NOMO-1 (cell line): ENCODE results near the gene LSMEM2.
"Not testable (repeated sequence)": the region's sequence is repeated elsewhere in the genome, so short reads cannot be mapped to it uniquely, and the experiment has no call there.

Source experiments
- DNase-seq, 2 experiments: peaks; one replicate each; lab custom pipeline; 2025; ENCODE audit not compliant: unreplicated experiment in 2 of 2; lab: John Stamatoyannopoulos, UW

Gene LSMEM2

GRCh38 chr3:50278880-50279224 lies at the start of gene LSMEM2:
LSMEM2 (plus strand) TSS chr3:50279087; CDS start chr3:50279114, 27 bp downstream.
- DNase-seq, result no peak

- DNase-seq, result no peak
These were observed 49.4 kb upstream of the LSMEM2 start for GRCh38 chr3:50229490-50229889.

GRCh38 chr3:50230104-50230793 lies 48.6 kb upstream of the LSMEM2 start:
- peak; percentile 59 to 77 for DNase-seq

- no peak for DNase-seq
These were observed 48.1 kb upstream of the LSMEM2 start for GRCh38 chr3:50230794-50231125.

GRCh38 chr3:50231581-50231980 lies 47.3 kb upstream of the LSMEM2 start:
- no peak for DNase-seq

GRCh38 chr3:50232303-50232702 lies 46.6 kb upstream of the LSMEM2 start:
- no peak for DNase-seq

GRCh38 chr3:50233176-50233575 lies 45.7 kb upstream of the LSMEM2 start:
- no peak for DNase-seq

GRCh38 chr3:50235716-50236483 lies 43.0 kb upstream of the LSMEM2 start, which contains the start of gene GNAI2:
GNAI2 (plus strand) TSS chr3:50236204; CDS start chr3:50236336, 132 bp downstream.
- DNase-seq, result peak; percentile 99

- no peak for DNase-seq
These were observed 42.3 kb upstream of the LSMEM2 start for GRCh38 chr3:50236484-50237132.

GRCh38 chr3:50237133-50237651 lies 41.7 kb upstream of the LSMEM2 start:
- DNase-seq, result peak in 1 of 2 experiments; percentile 38

GRCh38 chr3:50237754-50238548 lies 40.9 kb upstream of the LSMEM2 start:
- DNase-seq, result peak; percentile 81 to 84

GRCh38 chr3:50238549-50239026 lies 40.3 kb upstream of the LSMEM2 start:
- peak in 1 of 2 experiments; percentile 17 for DNase-seq

GRCh38 chr3:50239649-50240048 lies 39.2 kb upstream of the LSMEM2 start:
- no peak for DNase-seq

GRCh38 chr3:50241163-50241562 lies 37.7 kb upstream of the LSMEM2 start:
- DNase-seq, result no peak

- no peak for DNase-seq
These were observed 37.0 kb upstream of the LSMEM2 start for GRCh38 chr3:50241713-50242380.

- DNase-seq, result no peak
These were observed 36.5 kb upstream of the LSMEM2 start for GRCh38 chr3:50242381-50242770.

- DNase-seq, result peak; percentile 94 to 97
These were observed 35.9 kb upstream of the LSMEM2 start for GRCh38 chr3:50242851-50243542.

GRCh38 chr3:50243543-50243895 lies 35.4 kb upstream of the LSMEM2 start:
- no peak for DNase-seq

- not testable (repeated sequence) for DNase-seq
These were observed 34.1 kb upstream of the LSMEM2 start for GRCh38 chr3:50244813-50245212.
